ENCODE data around the gene ARHGAP26.
"Not testable (repeated sequence)": the region's sequence is repeated elsewhere in the genome, so short reads cannot be mapped to it uniquely, and the experiment has no call there.

The ARHGAP26 gene

GRCh38 chr5:143065185-143065965, 295.2 kb downstream of the ARHGAP26 start:
- no peak for DNase-seq (ENCODE audit: low spot score)

- DNase-seq (ENCODE audit: low spot score): no peak
Measured at GRCh38 chr5:143065996-143066522, 295.9 kb downstream of the ARHGAP26 start.

GRCh38 chr5:143066556-143067281, 296.5 kb downstream of the ARHGAP26 start:
- peak; percentile 71 for DNase-seq (ENCODE audit: low spot score)

GRCh38 chr5:143068712-143069111, 298.5 kb downstream of the ARHGAP26 start:
- DNase-seq (ENCODE audit: low spot score): no peak

GRCh38 chr5:143071927-143072326, 301.8 kb downstream of the ARHGAP26 start:
- DNase-seq (ENCODE audit: low spot score): no peak

GRCh38 chr5:143072734-143073133, 302.6 kb downstream of the ARHGAP26 start:
- DNase-seq (ENCODE audit: low spot score): no peak

- DNase-seq (ENCODE audit: low spot score): no peak
Measured at GRCh38 chr5:143073766-143074165, 303.6 kb downstream of the ARHGAP26 start.

GRCh38 chr5:143074414-143074996, 304.3 kb downstream of the ARHGAP26 start:
- DNase-seq (ENCODE audit: low spot score): no peak

- no peak for DNase-seq (ENCODE audit: low spot score)
Measured at GRCh38 chr5:143076377-143076776, 306.2 kb downstream of the ARHGAP26 start.

- no peak for DNase-seq (ENCODE audit: low spot score)
Measured at GRCh38 chr5:143077453-143078103, 307.4 kb downstream of the ARHGAP26 start.

GRCh38 chr5:143078313-143078712, 308.1 kb downstream of the ARHGAP26 start:
- no peak for DNase-seq (ENCODE audit: low spot score)

- no peak for DNase-seq (ENCODE audit: low spot score)
Measured at GRCh38 chr5:143078971-143079370, 308.8 kb downstream of the ARHGAP26 start.

GRCh38 chr5:143080407-143080806, 310.2 kb downstream of the ARHGAP26 start:
- DNase-seq (ENCODE audit: low spot score): no peak

GRCh38 chr5:143080982-143081381, 310.8 kb downstream of the ARHGAP26 start:
- DNase-seq (ENCODE audit: low spot score): no peak

- DNase-seq (ENCODE audit: low spot score): no peak
Measured at GRCh38 chr5:143083006-143083405, 312.8 kb downstream of the ARHGAP26 start.

- DNase-seq (ENCODE audit: low spot score): no peak
Measured at GRCh38 chr5:143084407-143084806, 314.2 kb downstream of the ARHGAP26 start.

- peak; percentile 73 for DNase-seq (ENCODE audit: low spot score)
Measured at GRCh38 chr5:143085319-143085917, 315.2 kb downstream of the ARHGAP26 start.

GRCh38 chr5:143086546-143086907, 316.4 kb downstream of the ARHGAP26 start:
- DNase-seq (ENCODE audit: low spot score): no peak

GRCh38 chr5:143086908-143087637, 316.9 kb downstream of the ARHGAP26 start:
- DNase-seq (ENCODE audit: low spot score): no peak

- DNase-seq (ENCODE audit: low spot score): not testable (repeated sequence)
Measured at GRCh38 chr5:143088702-143089101, 318.5 kb downstream of the ARHGAP26 start.

GRCh38 chr5:143090044-143090443, 319.9 kb downstream of the ARHGAP26 start:
- DNase-seq (ENCODE audit: low spot score): not testable (repeated sequence)
